HepG2 (cell line): Measurements from ENCODE around the gene LRTM2. TPM values are rescaled to one million over a fixed set of nuclear protein-coding genes. Genes with fewer than 3 reads are reported as not detected.

ENCODE experiments used
- CEBPB ChIP-seq: IDR thresholded peaks from 2 replicates; pipeline ENCODE4 v1.6.1; 2011; ENCODE audit warnings: low read depth, low read length, improper control_type of control experiment, borderline replicate concordance
- DPF2 ChIP-seq: sonication (generic); formaldehyde crosslinking; IDR thresholded peaks from 2 replicates; pipeline ENCODE4 v1.4.0; 2020; ENCODE audit warnings: mild to moderate bottlenecking, low read depth, missing genetic modification reagents, borderline replicate concordance
- ERF ChIP-seq: IDR thresholded peaks from 2 replicates; pipeline ENCODE4 v1.6.1; 2018; ENCODE audit warnings: missing biosample characterization, missing genetic modification reagents
- FOXA1 ChIP-seq, 2 experiments: fragments of 450-650 bp in 1 of 2; sonication (generic) in 1 of 2; formaldehyde crosslinking in 1 of 2; IDR thresholded peaks; 2 replicates each; pipeline versions ENCODE4 v1.4.0 to v1.6.1; 2016 to 2020; ENCODE audit warnings: missing genetic modification reagents in 1 of 2
- PCBP2 ChIP-seq: fragments of 200-400 bp; formaldehyde crosslinking; optimal IDR thresholded peaks from 2 replicates; pipeline ENCODE3; 2018; ENCODE audit warnings: low read length, low read depth; ENCODE audit not compliant: poor library complexity, severe bottlenecking
- SP5 ChIP-seq: IDR thresholded peaks from 2 replicates; pipeline ENCODE4 v1.6.1; 2016; ENCODE audit warnings: low read depth, borderline replicate concordance
- TCF7L2 ChIP-seq: IDR thresholded peaks from 2 replicates; pipeline ENCODE4 v1.6.1; 2011; ENCODE audit warnings: mild to moderate bottlenecking, low read depth, low read length, moderate library complexity
- ZFYVE20 ChIP-seq: sonication (generic); formaldehyde crosslinking; IDR thresholded peaks from 2 replicates; pipeline ENCODE4 v1.8.0; 2023; ENCODE audit warnings: low read depth, mild to moderate bottlenecking, moderate library complexity, missing genetic modification reagents, borderline replicate concordance
- ZNF251 ChIP-seq: sonication (generic); formaldehyde crosslinking; IDR thresholded peaks from 2 replicates; pipeline ENCODE4 v1.9.0; 2021; ENCODE audit warnings: mild to moderate bottlenecking, missing genetic modification reagents
- ZNF282 ChIP-seq: fragments of 450-650 bp; IDR thresholded peaks from 2 replicates; pipeline ENCODE4 v1.6.1; 2018; ENCODE audit not compliant: partially characterized antibody
- ZNF296 ChIP-seq: sonication (generic); formaldehyde crosslinking; conservative IDR thresholded peaks from 2 replicates; pipeline ENCODE4 v1.5.0; 2020; ENCODE audit warnings: mild to moderate bottlenecking, missing genetic modification reagents
- ZNF883 ChIP-seq: sonication (generic); formaldehyde crosslinking; IDR thresholded peaks from 2 replicates; pipeline ENCODE4 v1.5.1; 2020; ENCODE audit warnings: mild to moderate bottlenecking, missing genetic modification reagents; ENCODE audit errors: not compliant biosample characterization
- ZZZ3 ChIP-seq: sonication (generic); formaldehyde crosslinking; IDR thresholded peaks from 2 replicates; pipeline ENCODE4 v1.4.0; 2020; ENCODE audit warnings: missing genetic modification reagents, mild to moderate bottlenecking, borderline replicate concordance
- polyA plus RNA-seq, 8 experiments: library from polyadenylated mRNA; depleted of rRNA in 3 of 8; stranded (reverse) in 7 of 8; unstranded in 1 of 8; fragments of >200 nt; fragmentation: Illumina TruSeq in 4 of 8; extraction: Trizol in 4 of 8; gene quantifications; 2 replicates each; pipeline versions ENCODE4 v1.2.1 to v1.2.3, GENCODE V29; 2011 to 2016; ENCODE audit warnings: low read depth in 4 of 8, missing spikeins in 1 of 8, mixed read lengths in 1 of 8; ENCODE audit not compliant: insufficient read depth in 1 of 8
- total RNA-seq, 5 experiments: library from RNA; depleted of rRNA; stranded (reverse); fragments of >200 nt; fragmentation: Illumina TruSeq; extraction: Trizol; gene quantifications; 2 replicates each; pipeline ENCODE4 v1.2.3, GENCODE V29; 2016; ENCODE audit warnings: low read depth in 1 of 5
- TF ChIP-seq, protein P1 (sequence below): sonication (generic); formaldehyde crosslinking; IDR thresholded peaks from 2 replicates; pipeline ENCODE4 v1.4.0; 2020; ENCODE audit warnings: missing genetic modification reagents, borderline replicate concordance
- TF ChIP-seq, protein P2 (sequence below), 2 experiments: IDR thresholded peaks; 2 replicates each; pipeline ENCODE4 v1.6.1; 2011 to 2012; ENCODE audit warnings: low read length in 2 of 2, borderline replicate concordance in 1 of 2, low read depth in 1 of 2, mild to moderate bottlenecking in 1 of 2, moderate library complexity in 1 of 2
- TF ChIP-seq, protein P3 (sequence below): sonication (generic); formaldehyde crosslinking; IDR thresholded peaks from 2 replicates; pipeline ENCODE4 v1.4.0; 2020; ENCODE audit warnings: missing genetic modification reagents, low read depth, mild to moderate bottlenecking, borderline replicate concordance

LRTM2 gene
- total and polyA plus RNA-seq, 2 of the 13 experiments (the other 11 are each of a cell fraction or from before 2014, with no cell fraction given): 0.09 TPM; not detected in 1

DNA sequence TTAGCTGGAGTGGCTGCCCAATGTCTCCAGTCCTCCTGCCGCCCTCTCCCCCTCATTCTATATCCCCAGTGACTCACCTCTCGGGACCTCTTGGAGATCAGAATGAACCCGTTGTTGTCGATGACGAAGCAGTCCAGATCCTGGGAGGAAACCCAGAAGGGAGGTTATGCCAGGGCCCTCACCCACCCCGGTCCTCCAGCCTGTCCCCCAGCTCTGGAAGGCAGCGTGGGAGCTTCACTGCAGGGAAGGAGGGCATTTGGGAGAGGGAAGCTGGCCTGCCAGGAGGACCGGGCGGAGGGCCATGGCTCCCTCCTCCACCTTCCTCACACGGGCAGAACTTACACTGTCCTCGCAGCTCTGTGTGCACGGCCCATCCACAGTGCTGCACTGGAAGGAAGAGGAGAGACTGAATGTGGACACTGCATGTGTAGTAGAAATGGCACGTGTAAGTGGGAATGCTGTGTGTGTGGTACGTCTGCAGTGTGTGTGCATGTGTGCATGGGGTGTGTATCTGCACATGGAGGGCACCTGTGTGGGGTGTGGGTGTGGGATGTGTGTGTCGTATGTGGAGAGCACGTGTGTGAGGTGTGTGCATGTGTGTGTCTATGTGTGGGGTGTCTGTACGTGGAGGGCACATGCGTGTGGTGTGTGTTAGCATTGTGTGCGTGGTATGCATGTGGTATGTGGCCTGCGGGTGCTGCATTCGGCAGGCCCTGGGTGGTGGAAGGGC is 10.0 kb upstream of the LRTM2 start (continued):
- TF ChIP-seq, protein P1, sequence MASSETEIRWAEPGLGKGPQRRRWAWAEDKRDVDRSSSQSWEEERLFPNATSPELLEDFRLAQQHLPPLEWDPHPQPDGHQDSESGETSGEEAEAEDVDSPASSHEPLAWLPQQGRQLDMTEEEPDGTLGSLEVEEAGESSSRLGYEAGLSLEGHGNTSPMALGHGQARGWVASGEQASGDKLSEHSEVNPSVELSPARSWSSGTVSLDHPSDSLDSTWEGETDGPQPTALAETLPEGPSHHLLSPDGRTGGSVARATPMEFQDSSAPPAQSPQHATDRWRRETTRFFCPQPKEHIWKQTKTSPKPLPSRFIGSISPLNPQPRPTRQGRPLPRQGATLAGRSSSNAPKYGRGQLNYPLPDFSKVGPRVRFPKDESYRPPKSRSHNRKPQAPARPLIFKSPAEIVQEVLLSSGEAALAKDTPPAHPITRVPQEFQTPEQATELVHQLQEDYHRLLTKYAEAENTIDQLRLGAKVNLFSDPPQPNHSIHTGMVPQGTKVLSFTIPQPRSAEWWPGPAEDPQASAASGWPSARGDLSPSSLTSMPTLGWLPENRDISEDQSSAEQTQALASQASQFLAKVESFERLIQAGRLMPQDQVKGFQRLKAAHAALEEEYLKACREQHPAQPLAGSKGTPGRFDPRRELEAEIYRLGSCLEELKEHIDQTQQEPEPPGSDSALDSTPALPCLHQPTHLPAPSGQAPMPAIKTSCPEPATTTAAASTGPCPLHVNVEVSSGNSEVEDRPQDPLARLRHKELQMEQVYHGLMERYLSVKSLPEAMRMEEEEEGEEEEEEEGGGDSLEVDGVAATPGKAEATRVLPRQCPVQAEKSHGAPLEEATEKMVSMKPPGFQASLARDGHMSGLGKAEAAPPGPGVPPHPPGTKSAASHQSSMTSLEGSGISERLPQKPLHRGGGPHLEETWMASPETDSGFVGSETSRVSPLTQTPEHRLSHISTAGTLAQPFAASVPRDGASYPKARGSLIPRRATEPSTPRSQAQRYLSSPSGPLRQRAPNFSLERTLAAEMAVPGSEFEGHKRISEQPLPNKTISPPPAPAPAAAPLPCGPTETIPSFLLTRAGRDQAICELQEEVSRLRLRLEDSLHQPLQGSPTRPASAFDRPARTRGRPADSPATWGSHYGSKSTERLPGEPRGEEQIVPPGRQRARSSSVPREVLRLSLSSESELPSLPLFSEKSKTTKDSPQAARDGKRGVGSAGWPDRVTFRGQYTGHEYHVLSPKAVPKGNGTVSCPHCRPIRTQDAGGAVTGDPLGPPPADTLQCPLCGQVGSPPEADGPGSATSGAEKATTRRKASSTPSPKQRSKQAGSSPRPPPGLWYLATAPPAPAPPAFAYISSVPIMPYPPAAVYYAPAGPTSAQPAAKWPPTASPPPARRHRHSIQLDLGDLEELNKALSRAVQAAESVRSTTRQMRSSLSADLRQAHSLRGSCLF (CRISPR knock-in tag): no peak
- TF ChIP-seq, protein P2, sequence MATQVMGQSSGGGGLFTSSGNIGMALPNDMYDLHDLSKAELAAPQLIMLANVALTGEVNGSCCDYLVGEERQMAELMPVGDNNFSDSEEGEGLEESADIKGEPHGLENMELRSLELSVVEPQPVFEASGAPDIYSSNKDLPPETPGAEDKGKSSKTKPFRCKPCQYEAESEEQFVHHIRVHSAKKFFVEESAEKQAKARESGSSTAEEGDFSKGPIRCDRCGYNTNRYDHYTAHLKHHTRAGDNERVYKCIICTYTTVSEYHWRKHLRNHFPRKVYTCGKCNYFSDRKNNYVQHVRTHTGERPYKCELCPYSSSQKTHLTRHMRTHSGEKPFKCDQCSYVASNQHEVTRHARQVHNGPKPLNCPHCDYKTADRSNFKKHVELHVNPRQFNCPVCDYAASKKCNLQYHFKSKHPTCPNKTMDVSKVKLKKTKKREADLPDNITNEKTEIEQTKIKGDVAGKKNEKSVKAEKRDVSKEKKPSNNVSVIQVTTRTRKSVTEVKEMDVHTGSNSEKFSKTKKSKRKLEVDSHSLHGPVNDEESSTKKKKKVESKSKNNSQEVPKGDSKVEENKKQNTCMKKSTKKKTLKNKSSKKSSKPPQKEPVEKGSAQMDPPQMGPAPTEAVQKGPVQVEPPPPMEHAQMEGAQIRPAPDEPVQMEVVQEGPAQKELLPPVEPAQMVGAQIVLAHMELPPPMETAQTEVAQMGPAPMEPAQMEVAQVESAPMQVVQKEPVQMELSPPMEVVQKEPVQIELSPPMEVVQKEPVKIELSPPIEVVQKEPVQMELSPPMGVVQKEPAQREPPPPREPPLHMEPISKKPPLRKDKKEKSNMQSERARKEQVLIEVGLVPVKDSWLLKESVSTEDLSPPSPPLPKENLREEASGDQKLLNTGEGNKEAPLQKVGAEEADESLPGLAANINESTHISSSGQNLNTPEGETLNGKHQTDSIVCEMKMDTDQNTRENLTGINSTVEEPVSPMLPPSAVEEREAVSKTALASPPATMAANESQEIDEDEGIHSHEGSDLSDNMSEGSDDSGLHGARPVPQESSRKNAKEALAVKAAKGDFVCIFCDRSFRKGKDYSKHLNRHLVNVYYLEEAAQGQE (IDR thresholded peaks at IDR 0.05; ENCODE audit: borderline replicate concordance in 1 of 2, low read depth in 1 of 2, low read length in 2 of 2): no peak
- TF ChIP-seq PCBP2: no peak
- no peak for TF ChIP-seq ZFYVE20 (CRISPR knock-in tag)
- TF ChIP-seq ERF: no peak
- TF ChIP-seq ZNF251: no peak
- TF ChIP-seq ZNF296: no peak
- TF ChIP-seq, protein P3, sequence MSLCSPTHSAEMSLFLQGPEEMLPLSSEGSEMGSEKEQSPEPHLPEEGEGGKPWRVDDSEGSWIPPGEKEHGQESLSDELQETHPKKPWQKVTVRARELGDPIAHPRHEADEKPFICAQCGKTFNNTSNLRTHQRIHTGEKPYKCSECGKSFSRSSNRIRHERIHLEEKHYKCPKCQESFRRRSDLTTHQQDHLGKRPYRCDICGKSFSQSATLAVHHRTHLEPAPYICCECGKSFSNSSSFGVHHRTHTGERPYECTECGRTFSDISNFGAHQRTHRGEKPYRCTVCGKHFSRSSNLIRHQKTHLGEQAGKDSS (CRISPR knock-in tag): 0 out of 2 replicates have a peak, but pooled peaks have one; percentile 58
- no peak for TF ChIP-seq FOXA1 (IDR thresholded peaks at IDR 0.05)
- no peak for TF ChIP-seq FOXA1 (CRISPR knock-in tag; IDR thresholded peaks at IDR 0.05)
- 0 out of 2 replicates have a peak, but pooled peaks have one; percentile 54 for TF ChIP-seq ZZZ3 (CRISPR knock-in tag)
- TF ChIP-seq ZNF282: no peak
- no peak for TF ChIP-seq CEBPB
- no peak for TF ChIP-seq TCF7L2
- 0 out of 2 replicates have a peak, but pooled peaks have one; percentile 24 for TF ChIP-seq DPF2 (CRISPR knock-in tag)
- peak; percentile 4 for TF ChIP-seq ZNF883 (CRISPR knock-in tag)
- no peak for TF ChIP-seq SP5 (CRISPR knock-in tag)
